GM21619 (cell line): ENCODE measurements around the gene PYGB.
A peak's percentile ranks its signal among the peaks of the same experiment; 100 is the strongest.
"Not testable (repeated sequence)": the region's sequence is repeated elsewhere in the genome, so short reads cannot be mapped to it uniquely, and the experiment has no call there.

Experiments used
- ATAC-seq: cut with Tn5 transposase; IDR thresholded peaks from one replicate; pipeline ENCODE4 v1.9.1; 2021; ENCODE audit not compliant: unreplicated experiment

PYGB gene

DNA sequence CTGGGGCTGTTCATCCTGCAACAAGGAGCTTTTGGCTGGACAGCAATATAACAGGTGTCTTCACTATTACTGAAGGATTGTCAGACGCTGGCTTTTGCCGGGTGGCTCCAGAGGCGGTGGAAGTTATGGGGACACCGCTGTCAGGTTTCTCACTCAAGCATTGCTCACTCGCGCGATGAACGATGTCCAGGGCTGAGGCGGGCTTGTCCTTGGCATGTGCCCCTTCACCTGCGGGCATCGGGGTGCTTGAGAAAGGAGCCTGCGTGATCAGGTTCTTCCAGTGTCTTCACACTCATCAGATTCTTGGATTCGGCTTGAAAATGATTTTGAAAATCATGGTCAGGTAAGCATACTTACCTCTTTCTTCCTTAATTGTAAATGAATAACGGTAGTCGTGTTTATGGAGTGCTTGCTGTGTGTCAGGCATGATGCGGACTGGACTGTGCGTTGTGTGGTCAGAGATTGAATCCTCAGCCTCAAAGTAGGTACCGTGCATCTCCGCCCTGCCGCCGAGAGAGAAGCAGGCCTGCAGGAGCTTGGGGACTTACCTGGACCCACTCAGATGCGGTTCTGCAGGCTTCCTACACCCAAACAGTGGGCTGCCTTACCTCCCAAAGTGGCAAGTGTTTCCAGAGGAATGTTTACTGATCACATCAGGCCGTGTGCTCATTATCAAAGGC is 18.3 kb upstream of the PYGB start:
- ATAC-seq = no peak

DNA sequence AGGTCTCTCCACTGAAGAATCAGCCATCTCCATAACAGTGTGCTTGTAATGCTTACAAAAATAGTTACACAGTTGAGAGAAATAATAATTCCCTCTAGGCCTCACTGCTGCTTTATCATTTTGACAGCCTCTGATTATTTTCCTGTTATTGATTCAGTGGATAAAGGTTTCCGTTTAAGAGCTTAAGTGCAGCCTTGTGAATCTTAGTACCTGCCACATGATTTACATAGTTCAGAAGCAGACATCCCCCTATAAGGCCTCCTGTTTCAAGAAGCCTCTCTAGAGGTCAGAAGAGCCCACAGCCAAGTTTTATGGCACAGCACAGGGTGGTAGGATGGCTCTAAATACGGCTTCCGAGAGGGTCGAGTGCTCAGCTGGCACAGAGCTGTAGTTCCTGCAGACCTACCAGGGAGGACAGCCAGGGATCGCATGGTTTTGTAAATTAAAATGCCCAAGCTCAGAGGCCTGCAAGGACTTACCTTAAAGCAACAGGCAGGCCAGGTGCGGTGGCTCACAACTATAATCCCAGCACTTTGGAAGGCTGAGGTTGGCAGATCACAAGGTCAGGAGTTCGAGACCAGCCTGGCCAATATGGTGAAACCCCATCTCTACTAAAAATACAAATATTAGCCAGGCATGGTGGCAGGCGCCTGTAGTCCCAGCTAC is 17.6 kb upstream of the PYGB start:
- peak; percentile 89 for ATAC-seq

DNA sequence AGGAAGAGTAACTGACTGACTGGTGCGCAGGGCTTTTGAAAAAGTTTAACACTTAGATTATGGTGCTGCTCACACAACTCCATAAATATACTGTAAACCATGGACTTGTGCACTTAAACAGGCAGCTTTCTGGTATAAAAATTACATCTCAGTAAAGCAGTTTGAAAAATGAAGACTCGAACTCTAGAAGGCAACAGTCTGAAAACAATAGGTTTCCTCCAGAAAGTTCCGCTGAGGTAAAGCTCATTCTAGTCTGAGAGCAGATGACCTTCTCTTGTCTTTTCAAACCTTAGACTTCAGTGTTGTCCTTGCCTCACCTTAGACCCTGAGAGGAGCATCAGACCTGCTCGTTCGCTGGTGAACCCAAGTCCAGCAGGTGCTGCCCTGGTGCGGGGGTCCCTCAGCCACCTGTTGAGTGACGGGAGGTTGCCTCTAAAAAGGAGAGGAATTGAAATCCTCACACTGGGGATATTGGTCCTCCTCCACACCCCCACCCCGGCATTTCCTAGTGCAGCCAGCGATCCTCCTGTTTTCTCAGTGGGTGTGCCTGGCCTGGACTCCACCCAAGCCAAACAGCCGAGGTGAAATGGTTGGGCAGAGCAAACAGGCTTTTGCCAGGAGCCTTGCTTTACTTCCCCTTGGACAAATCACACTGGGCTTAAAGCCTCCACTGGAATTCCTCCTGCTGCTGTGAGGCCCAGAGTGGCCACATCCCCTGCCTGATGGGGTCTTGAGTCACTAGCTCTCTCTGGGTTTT is 14.7 kb upstream of the PYGB start:
- ATAC-seq = no peak

DNA sequence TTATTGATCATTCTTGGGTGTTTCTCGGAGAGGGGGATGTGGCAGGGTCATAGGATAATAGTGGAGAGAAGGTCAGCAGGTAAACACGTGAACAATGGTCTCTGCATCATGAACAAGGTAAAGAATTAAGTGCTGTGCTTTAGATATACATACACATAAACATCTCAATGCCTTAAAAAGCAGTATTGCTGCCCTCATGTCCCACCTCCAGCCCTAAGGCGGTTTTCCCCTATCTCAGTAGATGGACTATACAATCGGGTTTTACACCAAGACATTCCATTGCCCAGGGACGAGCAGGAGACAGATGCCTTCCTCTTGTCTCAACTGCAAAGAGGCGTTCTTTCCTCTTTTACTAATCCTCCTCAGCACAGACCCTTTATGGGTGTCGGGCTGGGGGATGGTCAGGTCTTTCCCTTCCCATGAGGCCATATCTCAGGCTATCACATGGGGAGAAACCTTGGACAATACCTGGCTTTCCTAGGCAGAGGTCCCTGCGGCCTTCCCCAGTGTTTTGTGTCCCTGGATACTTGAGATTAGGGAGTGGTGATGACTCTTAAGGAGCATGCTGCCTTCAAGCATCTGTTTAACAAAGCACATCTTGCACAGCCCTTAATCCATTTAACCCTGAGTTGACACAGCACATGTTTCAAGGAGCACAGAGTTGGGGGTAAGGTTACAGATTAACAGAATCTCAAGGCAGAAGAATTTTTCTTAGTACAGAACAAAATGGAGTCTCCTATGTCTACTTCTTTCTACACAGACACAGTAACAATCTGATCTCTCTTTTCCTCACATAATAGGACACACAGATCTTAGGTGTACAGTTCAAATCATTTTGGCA is 13.7 kb upstream of the PYGB start:
- ATAC-seq = not testable (repeated sequence)

DNA sequence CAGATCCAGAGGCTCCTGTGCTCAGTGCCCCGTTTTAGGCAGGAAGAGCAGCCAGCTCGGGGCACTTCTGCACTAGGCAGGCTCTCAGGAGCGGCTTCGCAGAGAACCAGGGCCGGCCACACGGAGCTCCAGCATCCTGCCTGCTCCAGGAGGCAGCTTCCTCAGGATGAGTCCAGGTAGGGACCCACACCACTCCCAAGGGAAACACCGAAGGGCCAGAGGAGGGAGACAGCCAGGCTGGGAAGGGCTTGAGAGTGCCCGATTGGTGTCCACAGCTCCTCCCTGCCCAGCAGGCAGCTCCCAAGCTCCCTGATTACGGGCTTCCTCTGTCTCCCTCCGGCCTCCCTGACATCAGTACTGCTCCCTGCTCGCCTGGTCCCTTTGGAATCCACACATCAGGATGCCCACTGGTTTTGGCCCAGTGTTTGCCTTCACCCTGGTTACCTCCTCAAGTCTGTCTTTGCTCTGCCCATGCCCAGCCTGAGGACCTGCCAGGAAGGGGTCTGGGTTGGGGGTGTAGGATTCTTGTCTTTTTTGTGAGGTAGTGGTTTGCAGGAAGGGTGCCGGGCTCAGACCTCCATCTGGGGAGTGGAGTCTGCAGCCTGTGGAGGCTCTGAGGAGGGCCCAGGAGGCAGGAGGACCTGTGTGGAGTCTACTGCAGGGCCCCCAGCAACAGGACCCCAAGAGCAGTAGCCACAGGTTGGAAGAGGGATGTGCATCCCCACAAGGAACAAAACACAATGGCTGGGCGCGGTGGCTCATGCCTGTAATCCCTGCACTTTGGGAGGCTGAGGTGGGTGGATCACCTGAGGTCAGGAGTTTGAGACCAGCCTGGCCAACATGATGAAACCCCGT is 11.2 kb upstream of the PYGB start:
- ATAC-seq = no peak

DNA sequence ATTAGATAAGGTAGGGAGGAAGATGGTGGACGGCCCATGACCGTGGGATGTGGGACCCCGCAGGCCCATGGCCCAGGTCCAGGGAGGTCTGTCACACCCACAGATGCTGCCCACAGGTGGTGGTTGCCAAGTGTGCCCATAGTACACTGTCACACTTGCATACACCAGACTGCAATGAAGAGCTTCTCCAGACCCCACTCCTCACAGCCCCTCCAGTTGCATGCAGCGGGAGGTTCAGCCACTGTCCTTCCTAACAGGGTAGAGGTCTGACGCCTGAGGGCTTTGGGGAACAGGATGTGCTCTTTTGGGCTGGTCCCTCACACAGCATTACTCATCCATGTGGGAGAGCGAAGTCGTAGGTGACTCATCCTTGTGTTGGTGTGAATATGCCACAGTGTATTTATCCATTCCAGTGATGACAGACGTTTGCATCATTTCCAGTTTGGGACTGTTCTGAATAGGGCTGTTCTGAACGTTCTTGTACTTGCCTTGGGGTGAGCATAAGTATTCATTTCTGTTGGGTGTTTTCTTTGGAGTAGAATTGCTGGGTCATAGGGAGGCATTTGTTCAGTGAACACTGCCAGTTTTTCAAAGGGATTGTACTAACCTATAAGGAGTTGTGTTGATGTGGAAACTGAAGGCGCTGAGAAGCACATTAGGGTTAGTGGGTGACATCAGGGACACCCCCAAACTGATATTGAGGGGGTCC is 10.1 kb upstream of the PYGB start:
- peak; percentile 60 for ATAC-seq

DNA sequence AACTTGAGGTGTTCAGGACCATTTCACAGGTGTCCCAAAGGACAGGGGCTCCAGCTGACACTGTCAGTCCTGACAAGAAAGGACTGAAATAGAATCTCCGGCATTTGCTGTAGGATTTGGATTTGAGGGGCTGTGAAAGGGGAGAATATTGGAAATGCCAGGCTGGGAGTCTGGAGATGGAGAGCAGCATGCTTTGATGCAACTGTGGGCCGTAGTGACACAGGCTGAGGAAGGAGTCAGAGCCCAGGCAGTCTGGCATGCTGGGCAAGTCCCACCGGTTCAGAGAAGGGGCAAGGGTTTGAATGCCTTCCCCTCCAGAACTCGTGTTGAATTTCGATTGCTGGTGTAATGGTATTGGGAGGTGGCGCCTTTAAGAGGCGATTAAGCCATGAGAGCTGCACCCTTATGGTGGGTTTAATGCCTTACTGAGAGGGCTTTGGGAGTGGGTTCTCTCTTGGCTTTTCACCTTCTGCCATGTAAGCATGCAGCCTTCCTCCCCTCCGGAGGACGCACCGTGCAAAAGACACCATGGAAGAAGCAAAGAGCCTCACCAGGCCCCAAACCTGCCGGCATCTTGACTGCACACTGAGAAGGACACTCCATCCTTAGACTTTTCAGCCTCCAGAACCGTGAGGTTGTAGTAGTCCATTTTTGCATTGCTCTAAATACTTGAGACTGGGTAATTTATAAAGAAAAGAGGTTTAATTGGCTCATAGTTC is 9.4 kb upstream of the PYGB start:
- ATAC-seq = no peak

DNA sequence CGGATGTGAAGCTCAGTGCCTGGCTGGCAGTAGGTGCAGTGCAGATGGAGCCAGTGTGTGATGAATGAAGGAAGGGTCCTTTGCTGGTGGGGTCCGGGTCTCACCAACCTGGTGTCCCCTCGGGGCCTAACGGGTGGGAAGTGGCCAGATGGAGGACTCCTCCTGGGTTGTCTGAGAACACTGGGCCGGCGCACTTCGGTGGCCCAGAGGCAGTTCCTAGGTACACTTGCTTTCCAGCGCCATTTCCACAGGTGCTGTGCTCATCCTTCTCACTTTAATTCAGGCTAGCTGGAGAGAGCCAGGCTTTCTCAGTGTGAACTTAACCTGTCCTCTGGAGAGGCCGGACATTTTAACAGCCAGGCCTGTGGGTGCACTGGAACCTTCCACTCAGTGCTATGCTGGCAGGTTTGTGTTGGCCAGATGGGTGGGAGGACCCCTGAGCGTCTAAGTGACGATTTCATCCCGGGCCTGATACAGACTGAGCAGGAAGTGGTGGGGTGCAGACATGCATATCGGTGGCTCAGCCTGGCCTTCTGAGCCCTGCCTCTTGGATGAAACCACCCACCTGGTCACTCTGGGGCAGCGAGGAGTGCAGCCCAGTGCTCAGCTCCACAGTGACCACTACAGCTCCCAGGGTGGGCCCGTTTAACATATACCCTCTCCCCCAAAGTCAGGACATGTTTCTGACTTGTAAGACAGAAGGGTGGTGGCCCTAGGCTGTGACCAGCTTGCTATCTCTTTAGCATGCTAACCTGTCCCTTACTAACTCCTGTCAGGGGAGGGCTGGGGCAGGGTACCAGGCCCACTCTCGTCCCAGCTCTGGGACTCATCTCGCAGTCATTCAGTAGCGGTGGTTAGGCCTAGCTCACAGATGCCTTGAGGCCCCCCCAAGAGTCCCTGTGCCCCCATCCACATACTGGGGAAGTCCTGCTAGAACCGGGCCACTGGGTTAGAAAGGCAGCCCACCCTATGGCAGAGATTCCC is 8.2 kb upstream of the PYGB start:
- no peak for ATAC-seq

DNA sequence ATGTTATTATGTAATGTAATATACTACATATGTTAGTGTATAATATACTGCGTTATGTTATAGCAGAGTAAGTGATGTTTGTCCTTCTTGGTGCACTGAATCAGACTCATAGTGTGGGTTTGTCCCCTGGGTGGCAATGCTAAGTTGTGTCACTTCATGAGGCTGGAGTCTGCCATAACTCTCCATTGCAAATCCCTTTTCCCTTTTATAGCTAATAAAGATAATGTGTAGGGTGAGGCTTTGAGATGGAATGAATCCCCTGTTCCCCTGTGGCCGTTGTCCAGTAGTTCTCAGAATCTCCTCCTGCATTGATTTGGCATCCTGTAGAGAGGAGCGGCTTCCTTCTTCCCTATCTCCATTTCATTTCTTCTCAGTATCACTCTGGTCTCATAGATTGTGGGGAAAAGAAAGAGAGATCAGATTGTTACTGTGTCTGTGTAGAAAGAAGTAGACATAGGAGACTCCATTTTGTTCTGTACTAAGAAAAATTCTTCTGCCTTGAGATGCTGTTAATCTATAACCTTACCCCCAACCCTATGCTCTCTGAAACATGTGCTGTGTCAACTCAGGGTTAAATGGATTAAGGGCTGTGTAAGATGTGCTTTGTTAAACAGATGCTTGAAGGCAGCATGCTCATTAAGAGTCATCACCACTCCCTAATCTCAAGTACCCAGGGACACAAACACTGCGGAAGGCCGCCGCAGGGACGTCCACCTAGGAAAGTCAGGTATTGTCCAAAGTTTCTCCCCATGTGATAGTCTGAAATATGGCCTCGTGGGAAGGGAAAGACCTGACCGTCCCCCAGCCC is 6.8 kb upstream of the PYGB start:
- ATAC-seq = not testable (repeated sequence)

DNA sequence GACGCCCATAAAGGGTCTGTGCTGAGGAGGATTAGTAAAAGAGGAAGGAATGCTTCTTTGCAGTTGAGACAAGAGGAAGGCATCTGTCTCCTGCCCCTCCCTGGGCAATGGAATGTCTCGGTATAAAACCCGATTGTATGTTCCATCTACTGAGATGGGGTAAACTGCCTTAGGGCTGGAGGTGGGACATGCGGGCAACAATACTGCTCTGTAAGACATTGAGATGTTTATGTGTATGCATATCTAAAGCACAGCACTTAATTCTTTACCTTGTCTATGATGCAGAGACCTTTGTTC is 6.3 kb upstream of the PYGB start:
- ATAC-seq = not testable (repeated sequence)

DNA sequence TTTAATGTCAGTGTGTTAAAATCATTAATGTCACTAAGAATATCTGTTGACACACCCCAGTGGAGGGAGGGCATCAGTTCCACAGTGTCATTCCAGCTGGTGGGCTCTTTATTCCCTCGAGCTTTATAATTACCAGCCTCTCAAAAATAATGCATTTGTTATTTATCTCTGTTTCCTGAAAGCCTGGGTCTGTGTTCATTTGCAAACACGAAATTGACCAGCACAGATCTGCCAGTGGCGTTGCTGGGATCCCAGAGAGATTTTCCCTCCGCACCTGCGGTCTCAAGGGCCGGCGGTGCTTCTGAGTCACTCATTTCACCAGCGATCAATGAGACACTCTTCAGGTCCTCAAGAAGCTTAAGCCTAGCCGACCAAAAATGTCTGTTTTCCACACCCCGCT is 5.7 kb upstream of the PYGB start:
- no peak for ATAC-seq

DNA sequence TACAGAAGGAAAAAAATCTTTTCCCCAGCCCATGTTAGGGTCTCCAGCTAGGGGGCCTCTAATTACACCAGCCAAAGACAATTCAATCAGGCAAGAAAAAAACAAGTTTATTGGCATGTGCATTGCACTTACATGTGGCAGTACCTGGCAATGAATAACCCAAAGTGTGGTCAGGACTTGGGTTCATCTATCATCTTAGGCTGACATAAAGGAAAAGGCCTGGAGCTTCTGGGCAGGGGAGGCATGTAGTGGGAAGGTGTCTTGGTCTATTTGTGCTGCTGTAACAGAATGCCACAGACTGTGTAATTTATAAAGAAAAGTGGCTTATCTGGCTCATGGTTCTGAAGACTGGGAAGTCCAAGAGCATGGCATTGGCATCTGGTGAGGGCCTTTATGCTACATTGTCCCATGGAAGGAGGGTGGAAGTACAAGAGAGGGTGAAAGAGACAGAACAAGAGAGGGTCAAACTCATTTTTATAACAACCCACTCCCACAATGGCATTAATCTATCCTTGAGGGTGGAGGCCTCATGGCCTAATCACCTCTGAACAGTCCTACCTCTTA is 4.4 kb upstream of the PYGB start:
- ATAC-seq = no peak

DNA sequence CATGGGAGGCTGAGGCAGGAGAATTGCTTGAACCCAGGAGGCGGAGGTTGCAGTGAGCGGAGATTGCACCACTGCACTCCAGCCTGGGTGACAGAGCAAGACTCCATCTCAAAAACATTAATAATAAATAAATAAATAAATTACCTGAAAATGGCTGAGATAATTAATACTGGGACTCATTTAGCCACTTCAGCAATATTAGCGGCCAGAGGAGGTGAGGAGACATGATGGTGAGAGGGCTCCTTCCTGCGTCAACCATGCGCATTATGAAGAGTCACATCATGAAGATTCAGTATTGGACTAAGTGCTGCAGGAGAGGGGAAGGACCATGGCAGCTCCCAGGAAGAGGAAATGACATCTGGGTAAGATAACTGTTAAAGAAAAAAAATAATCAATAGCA is 2.9 kb upstream of the PYGB start:
- ATAC-seq = no peak

DNA sequence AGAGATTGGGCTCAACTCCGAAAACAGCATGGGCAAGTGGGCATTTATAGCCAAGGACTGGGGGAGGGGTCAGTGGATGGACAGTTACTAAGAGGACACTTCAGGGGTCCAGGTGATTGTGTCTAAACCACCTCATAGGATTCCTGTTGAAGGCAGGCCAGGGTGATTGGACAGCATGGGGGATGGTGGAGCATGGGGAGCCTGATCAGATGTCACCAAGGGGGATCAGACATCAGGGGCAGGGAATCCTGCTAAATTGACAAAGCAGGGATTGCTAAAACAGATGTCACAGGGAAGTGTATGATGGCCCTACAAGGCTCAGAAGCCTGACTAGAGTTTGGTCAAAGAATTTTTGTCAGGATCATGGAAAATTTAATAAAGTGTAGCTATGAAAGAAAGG is 2.4 kb upstream of the PYGB start:
- ATAC-seq = no peak

DNA sequence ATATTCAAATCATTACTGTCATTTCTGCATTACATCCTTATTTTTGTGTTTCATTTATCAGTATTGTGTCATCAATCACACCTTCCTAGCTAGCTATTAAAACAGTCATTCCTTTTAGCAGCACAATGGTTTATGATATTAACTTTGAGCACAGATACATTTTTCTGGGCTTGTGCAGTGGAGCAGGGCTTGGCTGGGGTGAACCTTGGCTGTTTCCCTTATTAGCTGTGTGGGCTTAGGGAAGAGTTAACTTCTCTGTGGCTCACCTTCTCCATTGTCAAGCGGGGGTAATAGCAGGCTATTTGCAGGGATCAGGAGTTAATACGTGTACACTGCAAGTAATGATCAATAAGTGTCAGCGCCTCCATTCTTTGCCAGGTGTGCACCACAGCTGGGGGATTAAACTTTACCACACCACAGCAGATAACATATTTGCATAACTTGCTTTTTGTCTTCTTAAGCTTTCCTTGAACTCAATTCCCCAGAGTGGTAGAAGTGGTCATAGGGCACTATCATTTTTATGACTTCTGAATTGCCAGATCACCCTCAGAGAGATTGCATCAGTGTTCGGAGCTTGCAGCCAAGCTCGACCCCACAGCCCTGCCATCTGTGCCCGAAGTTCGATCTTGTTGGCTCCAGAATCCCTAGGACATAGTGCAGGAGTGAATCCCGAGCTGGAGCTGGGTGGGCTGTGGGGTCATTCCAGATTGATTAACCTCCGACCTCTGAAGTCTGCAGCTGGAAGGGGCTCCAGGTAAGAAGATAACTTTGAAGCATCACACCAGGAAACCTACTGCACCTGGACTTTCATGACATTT is 1.5 kb upstream of the PYGB start:
- ATAC-seq = peak; percentile 38

DNA sequence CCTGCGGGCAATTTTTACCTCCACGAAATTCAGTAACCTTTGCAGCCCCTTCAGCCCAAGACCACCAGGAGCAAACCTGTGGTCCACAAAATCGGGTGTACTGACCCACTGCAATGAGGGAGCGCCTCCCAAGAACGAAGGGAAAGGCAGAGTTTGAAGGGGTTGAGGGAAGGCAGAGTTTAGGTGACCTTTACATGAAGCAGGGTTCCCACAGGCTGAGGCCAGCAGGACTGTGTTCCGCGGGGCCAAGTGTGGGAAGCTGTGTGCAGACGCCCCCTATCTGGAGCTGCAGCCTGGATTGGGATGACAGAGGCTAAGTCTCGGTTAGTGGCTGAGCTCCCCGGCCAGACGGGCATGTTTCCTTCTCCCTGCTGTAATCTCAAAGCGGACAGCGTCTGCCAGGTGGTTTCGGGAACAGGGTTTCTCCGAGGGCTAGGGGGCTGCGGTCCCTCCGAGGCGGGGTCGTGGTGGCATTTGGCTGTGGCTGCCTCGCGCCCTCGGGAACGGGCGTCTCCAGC is 826 bp upstream of the PYGB start:
- ATAC-seq = peak; percentile 1
